Right atrium auricular region (tissue), 2 donors: Measurements from ENCODE around the gene SULT1C4. TPM values are rescaled to one million over a fixed set of nuclear protein-coding genes. Genes with fewer than 3 reads are reported as not detected.

Source experiments
- DNase-seq: peaks from one replicate; pipeline ENCODE4 v3.0.0-alpha.2; 2019; ENCODE audit warnings: low spot score
- H3K27ac ChIP-seq, 2 donors: fragments of 200-600 bp; sonication (generic); 1 replicate in 1 of 2; 2 replicates in 1 of 2; pipeline ENCODE4 v1.5.1; 2016 to 2019
- H3K27me3 ChIP-seq, 2 donors: fragments of 200-600 bp; sonication (generic); one replicate each; pipeline versions ENCODE4 v1.5.1 to v1.6.0; 2017 to 2019
- H3K36me3 ChIP-seq: fragments of 200-600 bp; sonication (generic); one replicate; pipeline ENCODE4 v1.5.1; 2016
- H3K4me1 ChIP-seq, 2 donors: fragments of 200-600 bp; sonication (generic); one replicate each; pipeline versions ENCODE4 v1.5.1 to v1.6.0; 2017 to 2019
- H3K4me3 ChIP-seq, 2 donors: fragments of 200-600 bp; sonication (generic); 1 replicate in 1 of 2; 2 replicates in 1 of 2; pipeline ENCODE4 v1.5.1; 2017 to 2019; ENCODE audit warnings: mild to moderate bottlenecking in 1 of 2, moderate library complexity in 1 of 2
- H3K9me3 ChIP-seq, 2 donors: fragments of 200-600 bp; sonication (generic); one replicate each; pipeline ENCODE4 v1.5.1; 2019
- CTCF ChIP-seq, 2 donors: fragments of 200-600 bp; sonication (generic); IDR thresholded peaks; one replicate each; pipeline ENCODE4 v1.5.1; 2019; ENCODE audit warnings: antibody characterized with exemption in 2 of 2
- total RNA-seq, 2 donors: library from RNA; depleted of rRNA; stranded (reverse); fragments of >200 nt; gene quantifications; one replicate each; pipeline ENCODE4 v1.1.0, GENCODE V29; 2016

SULT1C4 gene
- total RNA-seq, 2 donors from 2014 or later: 9.8 to 16.0 TPM

GRCh38 chr2:108347786-108348185 lies 30.0 kb upstream of the SULT1C4 start:
- no peaks in the 10 kb centered on the region for H3K36me3 ChIP-seq
- no peaks in the 10 kb centered on the region for H3K4me1 ChIP-seq
- H3K27me3 ChIP-seq: no peaks in the 10 kb centered on the region
- no peaks in the 10 kb centered on the region for H3K9me3 ChIP-seq
- TF ChIP-seq CTCF (IDR thresholded peaks at IDR 0.05): no peak
- no peak overlapping the region for H3K4me3 ChIP-seq
- no peak for DNase-seq
- H3K27ac ChIP-seq: no peak overlapping the region

- DNase-seq: no peak
- H3K4me1 ChIP-seq: no peaks in the 10 kb centered on the region
- no peaks in the 10 kb centered on the region for H3K9me3 ChIP-seq
- no peak overlapping the region for H3K27ac ChIP-seq
- H3K4me3 ChIP-seq: no peak overlapping the region
- H3K27me3 ChIP-seq: no peaks in the 10 kb centered on the region
- H3K36me3 ChIP-seq: no peaks in the 10 kb centered on the region
- no peak for TF ChIP-seq CTCF (IDR thresholded peaks at IDR 0.05)
Measured at GRCh38 chr2:108348816-108349570, 28.8 kb upstream of the SULT1C4 start.

GRCh38 chr2:108349571-108349928 lies 28.2 kb upstream of the SULT1C4 start:
- Histone ChIP-seq H3K4me1 (no peaks in the 10 kb centered on the region), H3K36me3 (no peaks in the 10 kb centered on the region), H3K27ac (no peak overlapping the region), H3K9me3 (no peaks in the 10 kb centered on the region), H3K27me3 (no peaks in the 10 kb centered on the region), H3K4me3 (no peak overlapping the region)
- DNase-seq: no peak
- TF ChIP-seq CTCF (IDR thresholded peaks at IDR 0.05): no peak

- Histone ChIP-seq H3K36me3 (no peaks in the 10 kb centered on the region), H3K27me3 (no peaks in the 10 kb centered on the region), H3K4me3 (no peak overlapping the region), H3K4me1 (no peaks in the 10 kb centered on the region), H3K27ac (no peak overlapping the region), H3K9me3 (no peaks in the 10 kb centered on the region)
- DNase-seq: no peak
- TF ChIP-seq CTCF (IDR thresholded peaks at IDR 0.05): no peak
Measured at GRCh38 chr2:108351889-108352288, 25.9 kb upstream of the SULT1C4 start.

GRCh38 chr2:108354136-108354535 lies 23.6 kb upstream of the SULT1C4 start:
- Histone ChIP-seq H3K4me3 (no peak overlapping the region), H3K4me1 (no peaks in the 10 kb centered on the region), H3K9me3 (no peaks in the 10 kb centered on the region), H3K27ac (no peak overlapping the region), H3K27me3 (no peaks in the 10 kb centered on the region), H3K36me3 (no peaks in the 10 kb centered on the region)
- no peak for DNase-seq
- no peak for TF ChIP-seq CTCF (IDR thresholded peaks at IDR 0.05)
